SU-DHL-6 (cell line): ENCODE results near the gene SLC22A14.
"Not testable (repeated sequence)": the region's sequence is repeated elsewhere in the genome, so short reads cannot be mapped to it uniquely, and the experiment has no call there.

ENCODE experiments used
- H2AFZ ChIP-seq: fragments of 200-600 bp; sonication (generic); 2 replicates; pipeline ENCODE4 v1.6.1; 2014; ENCODE audit warnings: low read depth, mild to moderate bottlenecking, moderate library complexity, mixed read lengths, antibody characterized with exemption, low read length; ENCODE audit not compliant: severe bottlenecking
- H3F3A ChIP-seq: fragments of 200-600 bp; shearing (Covaris generic); 2 replicates; pipeline ENCODE4 v1.6.0; 2016; ENCODE audit warnings: antibody characterized with exemption, mild to moderate bottlenecking; ENCODE audit not compliant: insufficient read depth
- H3K27ac ChIP-seq: fragments of 200-600 bp; sonication (generic); 2 replicates; pipeline ENCODE4 v1.5.1; 2016; ENCODE audit warnings: low read depth, mild to moderate bottlenecking, low read length, moderate library complexity, mixed read lengths
- H3K27me3 ChIP-seq: fragments of 200-600 bp; sonication (generic), shearing (Covaris generic); 2 replicates; pipeline ENCODE4 v1.6.0; 2014; ENCODE audit warnings: mild to moderate bottlenecking, low read length
- H3K36me3 ChIP-seq: fragments of 200-600 bp; sonication (generic); 2 replicates; pipeline ENCODE4 v1.6.1; 2014; ENCODE audit warnings: mild to moderate bottlenecking, low read length, mixed read lengths
- H3K4me2 ChIP-seq: fragments of 300-600, 200-600 bp; shearing (Covaris generic), sonication (generic); 2 replicates; pipeline ENCODE4 v1.6.0; 2014; ENCODE audit warnings: low read length, low read depth, mild to moderate bottlenecking; ENCODE audit not compliant: poor library complexity, severe bottlenecking
- H3K4me3 ChIP-seq: fragments of 200-600 bp; sonication (generic); 2 replicates; pipeline ENCODE4 v1.5.1; 2014; ENCODE audit warnings: antibody characterized with exemption, low read length, mild to moderate bottlenecking, mixed read lengths; ENCODE audit not compliant: insufficient read depth, poor library complexity, severe bottlenecking
- H3K79me2 ChIP-seq: fragments of 200-600 bp; sonication (generic); 2 replicates; pipeline ENCODE4 v1.6.1; 2014; ENCODE audit warnings: mild to moderate bottlenecking, low read length, moderate library complexity; ENCODE audit not compliant: insufficient read depth
- H3K9ac ChIP-seq: fragments of 200-600 bp; sonication (generic); 2 replicates; pipeline ENCODE4 v1.7.0; 2014; ENCODE audit warnings: mild to moderate bottlenecking, low read length
- H3K9me2 ChIP-seq: fragments of 200-600 bp; sonication (generic); replicated peaks from 2 replicates; pipeline ENCODE4 v1.6.1; 2014; ENCODE audit warnings: low read length; ENCODE audit not compliant: insufficient read depth
- H3K9me3 ChIP-seq: fragments of 200-600 bp; sonication (generic); 2 replicates; pipeline ENCODE4 v1.6.1; 2014; ENCODE audit warnings: low read length, mixed read lengths; ENCODE audit not compliant: insufficient read depth
- H4K20me1 ChIP-seq: fragments of 200-600 bp; sonication (generic); 2 replicates; pipeline ENCODE4 v1.6.1; 2014; ENCODE audit warnings: low read depth, mild to moderate bottlenecking, antibody characterized with exemption, low read length, moderate library complexity, mixed read lengths
- CTCF ChIP-seq: fragments of 200-600 bp; sonication (generic); IDR thresholded peaks from one replicate; pipeline ENCODE4 v1.5.1; 2017; ENCODE audit warnings: antibody characterized with exemption, mild to moderate bottlenecking, low read length, moderate library complexity; ENCODE audit not compliant: insufficient read depth, poor library complexity, severe bottlenecking
- EZH2phosphoT487 ChIP-seq: fragments of 200-600 bp; sonication (generic), shearing (Covaris generic); conservative IDR thresholded peaks from 2 replicates; pipeline ENCODE4 v1.6.1; 2018; ENCODE audit warnings: mild to moderate bottlenecking, antibody characterized with exemption, low read length, moderate library complexity, mixed read lengths

Gene SLC22A14

DNA sequence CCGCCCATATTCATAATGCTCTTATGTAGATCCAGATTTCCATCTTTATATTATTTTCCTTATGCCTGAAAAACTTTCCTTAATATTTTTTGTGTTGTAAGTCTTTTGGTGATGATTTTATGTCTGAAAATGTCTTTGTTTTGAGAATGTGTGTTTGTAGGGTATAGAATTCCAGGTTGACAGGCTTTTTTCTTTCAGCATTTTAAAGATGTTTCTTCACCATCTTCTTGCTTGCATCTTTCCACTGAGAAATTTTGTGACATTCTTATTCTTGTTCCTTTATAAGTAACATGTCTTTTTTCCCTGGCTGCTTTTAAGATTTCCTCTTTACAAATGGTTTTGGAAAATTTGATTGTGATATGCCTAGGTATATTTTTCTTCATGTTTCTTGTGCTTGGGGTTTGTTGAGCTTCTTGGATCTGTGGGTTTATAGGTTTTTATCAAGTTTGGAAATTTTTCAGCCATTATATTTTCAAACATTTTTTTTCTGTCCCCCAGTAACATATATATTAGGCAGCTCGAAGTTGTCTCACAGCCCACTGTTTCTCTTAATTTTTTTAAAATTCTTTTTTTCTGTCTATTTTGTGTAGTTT lies 43.6 kb upstream of the SLC22A14 start:
- no peak overlapping the region for H2AFZ ChIP-seq
- no peak overlapping the region for H3K27ac ChIP-seq
- no peak overlapping the region for H3K4me2 ChIP-seq
- no peaks in the 10 kb centered on the region for H3K79me2 ChIP-seq
- peaks cover 30% of the 10 kb centered on the region; the same call in 1 of the 2 replicates for H3K36me3 ChIP-seq
- H4K20me1 ChIP-seq: no peaks in the 10 kb centered on the region
- no peaks in the 10 kb centered on the region for H3K27me3 ChIP-seq
- H3K9me3 ChIP-seq: no peaks in the 10 kb centered on the region
- TF ChIP-seq EZH2phosphoT487: no peak
- TF ChIP-seq CTCF: no peak
- H3K9me2 ChIP-seq: no peaks in the 10 kb centered on the region
- no peak overlapping the region for H3K9ac ChIP-seq
- no peak overlapping the region for H3K4me3 ChIP-seq
- no peaks in the 10 kb centered on the region; the same call in 1 of the 2 replicates for H3F3A ChIP-seq

GRCh38 chr3:38242812-38243211 lies 39.3 kb upstream of the SLC22A14 start:
- H3K4me2 ChIP-seq, H3K9ac ChIP-seq, H4K20me1 ChIP-seq, H3K27ac ChIP-seq, H3K27me3 ChIP-seq, H2AFZ ChIP-seq, H3F3A ChIP-seq, H3K9me2 ChIP-seq, H3K9me3 ChIP-seq, H3K4me3 ChIP-seq, H3K79me2 ChIP-seq: not testable (repeated sequence)
- H3K36me3 ChIP-seq: peaks cover 37% of the 10 kb centered on the region; the same call in 1 of the 2 replicates

DNA sequence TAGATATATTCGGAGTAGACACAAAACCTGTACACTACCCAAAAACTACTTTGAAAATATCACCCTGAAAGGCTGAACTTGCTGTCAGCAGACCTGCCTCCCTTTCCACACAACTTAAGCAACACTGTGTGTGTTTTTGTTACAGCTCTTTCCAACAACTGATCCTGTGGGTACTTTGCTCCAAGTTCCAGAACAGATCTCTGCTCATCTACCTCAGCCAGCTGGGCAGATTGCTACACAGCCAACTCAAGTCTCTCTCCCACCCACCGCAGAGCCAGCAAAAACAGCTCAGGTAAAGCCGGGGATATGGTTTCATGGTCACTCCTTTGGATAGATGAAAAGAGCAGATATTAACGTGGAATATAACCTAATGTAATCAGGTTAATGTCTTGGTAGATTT lies 36.2 kb upstream of the SLC22A14 start:
- Histone ChIP-seq H3F3A (no peaks in the 10 kb centered on the region), H2AFZ (no peak overlapping the region), H3K9me3 (no peaks in the 10 kb centered on the region), H3K4me3 (no peak overlapping the region), H3K27ac (no peak overlapping the region), H3K36me3 (peaks cover 38% of the 10 kb centered on the region; the same call in 1 of the 2 replicates), H3K4me2 (no peak overlapping the region), H3K9me2 (no peaks in the 10 kb centered on the region), H4K20me1 (no peaks in the 10 kb centered on the region), H3K9ac (no peak overlapping the region), H3K27me3 (no peaks in the 10 kb centered on the region), H3K79me2 (no peaks in the 10 kb centered on the region)
- no peak for TF ChIP-seq EZH2phosphoT487
- no peak for TF ChIP-seq CTCF

DNA sequence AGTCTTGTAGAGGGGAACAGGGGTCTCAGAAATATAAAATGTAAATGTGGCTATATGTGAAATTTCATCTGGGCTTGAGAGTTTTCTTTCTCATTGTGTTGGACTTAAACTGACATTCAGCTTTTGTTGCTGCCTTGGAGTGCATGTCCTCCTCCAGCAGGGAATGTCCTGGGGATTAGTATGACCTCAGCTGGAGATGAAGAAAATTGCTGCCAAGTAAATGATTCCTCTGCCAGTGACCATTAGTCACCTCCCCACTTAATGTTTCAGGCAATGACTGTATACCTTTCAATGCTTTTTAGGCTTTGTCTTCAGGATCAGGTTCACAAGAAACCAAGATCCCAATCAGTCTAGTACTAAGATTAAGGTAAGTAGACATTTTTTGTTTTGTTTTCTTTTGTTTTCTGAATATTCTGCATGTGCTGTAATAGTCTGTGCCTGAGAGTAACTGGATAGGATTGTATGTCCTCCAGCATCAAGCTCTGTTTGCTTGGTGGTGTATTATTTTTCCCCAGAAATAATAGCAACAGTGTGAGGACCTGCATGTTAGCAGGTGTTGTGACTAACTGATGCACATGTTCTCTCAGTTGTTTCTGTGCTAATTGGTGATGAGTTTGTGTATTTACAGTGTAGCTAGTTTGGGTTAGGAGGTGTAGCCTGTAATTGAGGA lies 34.6 kb upstream of the SLC22A14 start:
- H3K9me3 ChIP-seq: no peaks in the 10 kb centered on the region
- no peak overlapping the region for H3K4me2 ChIP-seq
- H3K79me2 ChIP-seq: no peaks in the 10 kb centered on the region
- no peaks in the 10 kb centered on the region for H3K9me2 ChIP-seq
- peaks cover 35% of the 10 kb centered on the region; the same call in 1 of the 2 replicates for H3K36me3 ChIP-seq
- H3K4me3 ChIP-seq: no peak overlapping the region
- H3K27me3 ChIP-seq: no peaks in the 10 kb centered on the region
- H3K9ac ChIP-seq: no peak overlapping the region
- H4K20me1 ChIP-seq: no peaks in the 10 kb centered on the region
- no peak overlapping the region for H2AFZ ChIP-seq
- no peak for TF ChIP-seq EZH2phosphoT487
- no peak for TF ChIP-seq CTCF
- H3K27ac ChIP-seq: no peak overlapping the region
- no peaks in the 10 kb centered on the region for H3F3A ChIP-seq
